ENCODE measurements around the gene KCNF1.

KCNF1 gene

DNA sequence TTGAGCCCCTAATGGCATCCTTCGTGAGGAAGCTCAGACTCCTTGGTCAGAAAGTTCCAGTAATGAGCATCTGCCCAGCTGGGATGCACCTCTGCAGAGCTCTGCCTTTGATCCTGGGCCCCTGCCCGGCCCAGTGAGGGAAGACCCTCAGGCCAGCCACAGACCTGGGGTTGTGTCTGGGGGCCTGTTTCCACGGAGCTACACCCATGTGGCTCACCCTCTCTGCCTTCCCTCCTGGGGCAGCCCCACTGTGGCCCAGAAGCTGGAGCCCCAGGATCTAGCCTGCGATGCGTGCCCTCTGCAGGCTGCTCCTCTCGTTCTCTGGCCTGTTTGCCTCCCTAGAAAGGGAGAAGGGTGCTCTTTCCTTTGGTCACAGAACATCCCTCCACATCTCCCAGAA is 9.8 kb downstream of the KCNF1 start:
- no peak for DNase-seq

DNA sequence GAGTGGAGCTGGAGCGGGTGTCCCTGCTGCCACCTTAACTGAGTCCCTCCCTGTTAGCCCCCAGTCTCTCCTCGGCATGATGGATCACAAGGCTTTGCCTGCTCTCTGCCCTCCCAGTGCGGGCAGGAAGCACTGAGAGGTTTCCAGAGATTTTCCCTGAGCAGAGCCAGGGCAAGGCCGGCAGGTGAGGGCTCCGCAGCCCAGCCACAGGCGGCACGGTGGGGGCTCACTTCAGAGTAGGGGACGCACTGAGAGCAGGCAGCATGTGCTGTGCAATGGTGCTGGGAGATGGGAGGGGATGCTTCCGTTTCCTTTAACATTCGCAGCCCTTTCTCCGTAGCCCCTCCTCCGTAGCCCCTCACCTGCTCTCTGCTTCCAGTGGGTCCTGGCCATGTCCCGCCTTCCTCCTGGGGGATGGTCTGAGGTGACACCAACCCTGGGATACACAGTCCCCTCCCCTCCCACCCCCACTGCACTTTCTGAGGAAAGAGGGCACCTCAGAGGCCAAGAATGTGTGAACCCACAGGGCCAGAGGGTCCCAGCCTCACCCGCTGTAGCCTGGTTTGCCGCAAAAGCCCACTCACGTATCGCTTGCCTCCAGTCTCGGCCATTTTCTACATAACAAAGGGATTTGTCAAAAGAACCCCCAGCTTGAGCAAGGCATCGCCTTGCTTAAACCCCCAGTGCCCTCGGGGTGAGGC is 10.7 kb downstream of the KCNF1 start:
- no peak for DNase-seq

DNA sequence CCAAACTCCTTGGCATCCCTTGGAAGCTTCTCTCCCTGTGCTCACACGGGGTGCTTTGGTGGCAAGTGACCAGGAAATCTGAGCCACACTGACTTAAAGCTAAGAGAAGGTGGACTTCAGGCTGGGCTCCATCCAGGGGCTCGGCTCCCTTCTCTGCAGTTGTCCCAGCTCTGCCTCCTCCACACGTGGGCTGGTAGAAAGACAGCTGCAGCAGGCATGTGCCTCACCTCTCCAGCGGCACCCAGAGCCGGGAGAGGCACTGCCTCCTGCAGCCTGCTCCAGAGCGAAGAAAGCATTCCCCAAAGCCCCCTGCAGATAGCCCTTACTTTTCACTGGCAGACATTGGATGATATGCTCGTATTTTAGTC is 11.3 kb downstream of the KCNF1 start:
- DNase-seq, result no peak

- no peak for DNase-seq
These were observed 12.2 kb downstream of the KCNF1 start for GRCh38 chr2:10923965-10924364.

DNA sequence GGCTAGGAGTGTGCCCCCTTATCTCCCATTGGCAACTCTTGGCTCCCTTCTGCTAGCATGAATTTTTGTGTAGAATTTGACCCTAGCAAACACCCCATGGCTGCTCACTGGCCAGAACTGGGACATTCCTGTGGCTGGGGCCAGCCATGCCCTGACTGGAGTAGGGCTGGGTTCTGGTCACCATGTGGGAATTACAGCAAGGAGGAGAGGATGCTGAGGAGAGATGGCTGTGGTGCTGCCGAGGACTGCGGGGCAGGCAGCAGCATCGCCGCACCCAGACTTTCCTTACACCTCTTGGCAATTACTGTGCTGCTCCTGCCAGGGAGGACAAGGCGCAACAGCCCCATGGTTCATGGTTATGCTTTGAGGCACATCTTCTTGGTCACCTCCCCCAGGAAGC is 12.7 kb downstream of the KCNF1 start:
- no peak for DNase-seq

GRCh38 chr2:10924859-10925258 is 13.1 kb downstream of the KCNF1 start:
- DNase-seq, result no peak

- DNase-seq, result no peak
These were observed 14.6 kb downstream of the KCNF1 start for GRCh38 chr2:10926191-10926820.

GRCh38 chr2:10930721-10931516 is 19.2 kb downstream of the KCNF1 start:
- DNase-seq, result no peak

- DNase-seq, result no peak
These were observed 20.0 kb downstream of the KCNF1 start for GRCh38 chr2:10931710-10932255.

- no peak for DNase-seq
These were observed 20.8 kb downstream of the KCNF1 start for GRCh38 chr2:10932345-10933151.

DNA sequence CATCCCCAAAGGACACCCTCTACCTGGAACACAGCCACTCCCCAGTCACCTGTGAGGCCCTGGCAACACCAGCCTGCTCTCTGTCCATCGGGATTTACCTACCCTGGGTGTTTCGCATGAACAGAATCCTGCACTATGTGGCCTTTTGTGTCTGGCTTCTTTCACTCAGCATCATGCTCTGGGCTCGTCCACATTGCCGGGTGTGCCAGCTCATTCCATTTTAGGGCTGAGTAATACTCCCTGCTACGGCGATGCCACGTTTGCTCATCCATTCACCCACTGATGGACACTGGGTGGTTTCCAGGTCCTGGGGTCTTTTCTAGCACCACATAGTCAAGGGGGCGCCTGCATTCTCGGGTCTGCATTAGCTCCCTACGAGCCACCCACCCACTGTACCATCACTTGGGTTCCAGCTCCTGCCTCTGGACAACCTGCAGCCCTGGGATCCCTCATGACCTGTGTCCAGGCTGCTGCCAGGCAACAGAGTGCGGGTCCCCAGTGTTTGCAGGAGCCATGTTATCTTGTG is 22.0 kb downstream of the KCNF1 start:
- no peak for DNase-seq

DNA sequence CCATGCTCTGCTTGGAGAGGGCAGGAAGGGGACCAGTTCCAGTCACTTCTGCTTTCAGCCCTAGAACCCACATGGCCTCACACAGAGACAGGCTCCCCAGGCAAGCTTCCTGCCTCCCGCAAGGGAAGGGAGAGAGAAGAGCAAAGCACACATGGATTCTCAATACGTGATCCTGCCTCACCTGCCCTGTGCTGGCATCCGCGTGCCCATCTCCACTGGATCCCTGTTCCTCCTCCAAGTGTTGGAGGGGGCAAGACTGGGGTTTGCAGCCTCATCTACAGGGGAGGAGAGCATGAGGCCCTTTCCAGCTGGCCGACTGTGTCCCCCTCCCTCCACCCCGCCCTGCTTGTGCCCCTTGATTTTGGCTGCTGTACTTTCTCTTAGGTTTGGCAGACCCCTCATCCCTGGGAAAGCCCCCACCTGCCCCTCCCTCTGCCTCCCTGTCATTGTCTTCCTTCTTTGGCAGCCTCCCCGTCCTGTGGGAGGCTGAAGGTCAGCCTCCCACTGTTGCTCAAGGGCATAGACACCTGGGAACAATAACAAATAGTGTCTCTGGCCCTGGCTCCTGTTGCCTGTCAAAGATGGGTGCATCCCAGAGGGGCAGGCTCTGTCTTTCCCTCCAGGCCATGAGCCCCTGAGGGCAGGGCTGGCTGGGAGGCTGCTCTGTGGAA is 22.7 kb downstream of the KCNF1 start:
- no peak for DNase-seq

DNA sequence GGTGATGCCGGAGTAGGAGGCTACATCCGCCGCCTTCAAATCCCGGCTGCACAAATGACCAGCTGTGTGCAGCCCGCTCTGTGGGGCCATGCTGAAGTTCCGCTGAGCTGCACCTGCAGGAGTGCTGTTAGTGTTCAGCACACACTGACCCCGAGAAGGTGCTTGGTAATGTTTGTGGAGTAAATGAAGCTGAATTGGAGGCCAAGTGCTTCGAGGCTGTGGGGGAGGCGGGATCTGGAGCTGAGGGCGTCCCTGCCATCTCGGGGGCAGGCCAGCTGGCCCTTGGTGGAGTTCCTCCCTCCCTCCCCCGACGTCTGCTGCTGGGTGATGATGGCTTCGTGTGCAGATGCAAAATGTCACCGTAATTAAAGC is 23.2 kb downstream of the KCNF1 start:
- no peak for DNase-seq

DNA sequence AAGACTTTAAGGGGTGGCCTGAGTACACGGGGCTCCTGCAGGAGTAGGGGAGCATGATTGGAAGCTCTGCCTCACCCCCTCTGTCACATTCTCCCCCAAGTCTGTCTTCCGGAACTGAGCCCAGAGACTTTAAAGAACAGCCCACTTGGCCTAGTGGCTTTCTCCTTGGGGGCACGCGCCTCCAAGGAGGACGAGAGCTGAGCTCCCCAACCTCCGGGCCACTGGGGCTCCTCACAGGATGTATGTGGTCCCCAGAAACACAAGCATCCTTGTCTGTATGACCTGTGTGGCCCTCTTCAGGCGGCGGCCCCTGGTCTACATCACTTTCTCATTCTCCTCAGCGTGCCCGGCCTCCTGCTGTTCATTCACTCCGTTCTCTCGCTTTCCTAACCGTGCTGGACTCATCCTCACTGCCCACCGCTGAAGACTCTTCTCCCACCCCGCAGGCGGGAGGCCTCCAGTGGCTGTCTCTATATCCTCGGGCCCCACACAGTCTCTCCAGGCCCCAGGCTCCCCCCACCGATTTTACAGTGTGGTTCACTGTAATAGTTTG is 23.7 kb downstream of the KCNF1 start:
- no peak for DNase-seq

DNA sequence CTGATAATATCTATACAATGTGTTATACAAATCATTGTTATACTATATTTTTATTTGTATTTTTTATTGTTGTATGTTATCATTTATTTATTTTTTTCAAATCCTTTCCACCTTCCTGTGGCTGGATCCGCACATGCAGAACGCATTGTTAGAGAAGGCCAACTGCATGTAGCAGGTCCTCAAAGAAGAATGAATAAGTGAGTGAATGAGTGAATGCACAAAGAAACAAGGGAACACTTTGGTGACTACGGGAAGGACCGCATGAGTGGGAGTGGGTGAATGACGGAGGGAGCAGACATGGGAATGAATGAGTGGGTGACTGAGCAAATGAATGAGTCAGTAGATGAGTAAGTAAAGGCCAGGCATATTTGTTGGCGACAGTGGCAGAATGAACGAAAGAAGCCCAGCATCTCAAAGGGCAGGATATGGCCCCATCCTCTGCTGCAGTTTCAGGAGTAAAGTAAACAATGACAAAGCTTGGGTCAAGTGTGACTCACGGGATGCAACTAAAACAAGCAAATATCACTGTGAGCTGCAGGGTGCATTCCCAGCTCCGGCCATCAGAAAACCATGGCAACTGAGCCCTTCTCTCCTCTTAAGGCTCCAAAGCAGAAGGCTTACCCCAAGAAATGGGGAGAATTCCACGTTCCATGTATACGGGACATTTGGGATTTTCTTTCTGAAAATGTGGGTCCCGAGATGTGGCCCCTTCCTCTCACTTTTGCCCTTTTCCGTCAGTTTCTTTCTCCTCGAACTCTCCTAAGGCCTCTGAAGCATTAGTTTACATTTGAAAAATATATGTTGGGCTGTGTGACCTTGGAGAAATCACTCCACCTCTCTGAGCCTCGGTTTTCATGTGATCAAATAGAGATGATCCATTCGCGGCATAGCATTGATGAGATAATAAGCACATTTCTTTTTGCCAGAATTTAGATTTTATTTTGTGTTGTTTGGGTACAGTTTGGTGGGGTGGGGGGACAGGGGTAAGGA is 24.5 kb downstream of the KCNF1 start:
- DNase-seq, result no peak

DNA sequence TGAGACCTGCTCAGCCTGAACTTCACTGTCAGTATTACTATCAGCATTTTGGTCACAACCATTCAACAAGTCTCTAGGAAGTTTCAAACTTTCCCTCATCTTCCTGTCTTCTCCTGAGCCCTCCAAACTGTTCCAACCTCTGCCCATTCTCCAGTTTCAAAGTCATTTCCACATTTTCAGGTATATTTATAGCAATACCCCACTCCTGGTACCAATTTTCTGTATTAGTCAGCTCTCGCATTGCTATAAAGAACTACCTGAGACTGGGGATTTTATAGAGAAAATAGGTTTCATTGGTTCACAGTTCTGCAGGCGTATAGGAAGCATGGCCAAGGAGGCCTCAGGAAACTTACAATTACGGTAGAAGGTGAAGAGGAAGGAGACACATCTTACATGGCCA is 27.3 kb downstream of the KCNF1 start:
- no peak for DNase-seq

DNA sequence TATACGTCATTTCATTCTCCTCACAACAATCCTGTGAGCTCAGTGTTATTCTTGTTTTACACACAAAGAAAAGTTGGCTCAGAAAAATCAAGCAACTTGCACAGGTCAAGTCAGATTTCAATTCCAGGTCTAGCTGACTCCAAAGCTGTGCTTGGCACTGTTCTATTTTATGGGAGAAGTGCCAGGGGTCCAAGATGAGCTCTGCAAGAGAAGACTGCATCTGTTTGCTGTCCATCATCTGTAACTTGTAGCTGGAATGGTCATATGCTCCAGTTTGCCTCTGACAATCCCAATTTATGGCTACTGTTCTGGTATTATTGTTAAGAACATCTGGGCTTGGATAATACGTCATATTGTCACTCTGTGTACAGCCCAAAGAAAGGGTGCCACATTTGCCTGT is 28.9 kb downstream of the KCNF1 start:
- DNase-seq, result no peak

- DNase-seq, result no peak
These were observed 29.6 kb downstream of the KCNF1 start for GRCh38 chr2:10941383-10941782.

DNA sequence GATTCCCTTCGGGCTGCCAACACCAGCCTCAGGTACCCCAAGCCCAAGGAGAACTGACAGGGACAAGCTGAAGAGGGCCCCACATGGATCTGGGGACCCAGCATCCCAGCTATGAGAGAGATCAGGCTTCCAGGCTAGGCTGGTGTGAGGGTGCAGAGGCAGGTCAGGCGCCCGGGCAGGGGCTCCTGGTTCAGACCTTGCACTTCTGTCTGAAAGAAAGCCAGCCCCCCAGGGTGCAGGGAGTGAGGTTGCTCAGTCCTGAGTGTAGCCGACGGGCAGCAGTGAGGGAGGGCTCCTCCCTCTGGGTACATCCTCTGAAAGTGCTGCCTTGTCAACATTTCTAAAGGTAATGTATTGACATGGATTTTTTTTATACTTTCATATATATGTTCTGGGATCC is 33.1 kb downstream of the KCNF1 start:
- no peak for DNase-seq

- no peak for DNase-seq
These were observed 34.7 kb downstream of the KCNF1 start for GRCh38 chr2:10946394-10946793.

- no peak for DNase-seq
These were observed 35.3 kb downstream of the KCNF1 start for GRCh38 chr2:10947005-10947440.

Measured in cortex of kidney (tissue), 1 donor.